ENCODE measurements around the gene CAMK2A.

The CAMK2A gene

DNA sequence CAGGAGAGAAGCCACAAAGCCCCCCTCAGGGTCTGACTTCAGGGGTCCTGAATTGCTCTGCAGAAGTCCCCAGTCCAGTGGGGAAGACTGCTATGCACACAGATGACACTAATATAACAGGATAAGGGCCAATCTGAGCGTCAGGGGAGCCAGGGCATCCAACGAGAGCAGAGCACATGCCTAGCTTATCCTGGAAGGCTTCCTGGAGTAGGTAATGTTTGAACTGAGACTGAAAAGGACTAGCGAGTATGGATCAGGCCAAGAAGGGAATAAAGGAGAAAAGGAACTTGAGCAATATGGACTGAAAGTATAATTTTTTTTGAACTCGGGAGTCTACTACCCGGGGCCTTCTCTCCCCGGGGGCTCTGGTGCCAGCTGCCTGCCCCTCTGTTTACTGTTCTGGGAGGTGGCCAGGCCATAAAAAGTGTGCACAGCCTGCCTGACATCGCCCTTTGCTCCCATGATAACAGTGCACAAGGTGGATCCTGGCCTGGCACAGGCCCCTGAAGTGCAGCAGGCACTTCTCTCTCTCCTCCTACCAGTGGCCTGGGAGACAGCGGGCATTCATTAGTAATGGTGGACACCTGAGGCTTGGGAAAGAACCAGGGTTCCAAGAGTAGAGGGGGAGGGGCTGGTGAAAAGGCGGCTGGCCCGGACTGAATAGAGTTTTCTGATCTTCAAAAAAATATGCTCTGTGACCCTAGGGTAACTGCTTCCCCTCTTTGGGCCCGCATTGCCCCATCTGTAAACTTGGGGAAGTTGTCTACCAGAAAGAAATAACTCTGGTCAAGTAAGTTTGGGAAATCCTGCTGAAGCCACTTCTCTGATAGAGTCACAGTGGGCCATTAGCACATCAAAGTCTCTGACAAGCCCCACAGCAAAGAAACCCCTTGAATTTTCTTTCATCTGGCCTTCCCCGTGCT is 104.3 kb downstream of the CAMK2A start:
- no peak for DNase-seq (ENCODE audit: low spot score)

DNA sequence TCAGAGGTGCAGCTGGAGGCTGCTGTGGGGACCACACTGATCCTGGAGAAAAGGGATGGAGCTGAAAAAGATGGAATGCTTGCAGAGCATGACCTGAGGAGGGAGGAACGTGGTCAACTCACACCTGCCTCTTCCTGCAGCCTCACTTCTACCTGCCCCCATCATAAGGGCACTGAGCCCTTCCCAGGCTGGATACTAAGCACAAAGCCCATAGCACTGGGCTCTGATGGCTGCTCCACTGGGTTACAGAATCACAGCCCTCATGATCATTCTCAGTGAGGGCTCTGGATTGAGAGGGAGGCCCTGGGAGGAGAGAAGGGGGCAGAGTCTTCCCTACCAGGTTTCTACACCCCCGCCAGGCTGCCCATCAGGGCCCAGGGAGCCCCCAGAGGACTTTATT is 105.6 kb downstream of the CAMK2A start:
- no peak for DNase-seq (ENCODE audit: low spot score)

DNA sequence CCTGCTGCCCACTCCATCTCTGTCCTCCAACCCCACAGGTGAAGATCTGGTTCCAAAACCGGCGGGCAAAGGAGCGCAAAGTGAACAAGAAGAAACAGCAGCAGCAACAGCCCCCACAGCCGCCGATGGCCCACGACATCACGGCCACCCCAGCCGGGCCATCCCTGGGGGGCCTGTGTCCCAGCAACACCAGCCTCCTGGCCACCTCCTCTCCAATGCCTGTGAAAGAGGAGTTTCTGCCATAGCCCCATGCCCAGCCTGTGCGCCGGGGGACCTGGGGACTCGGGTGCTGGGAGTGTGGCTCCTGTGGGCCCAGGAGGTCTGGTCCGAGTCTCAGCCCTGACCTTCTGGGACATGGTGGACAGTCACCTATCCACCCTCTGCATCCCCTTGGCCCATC is 106.1 kb downstream of the CAMK2A start:
- DNase-seq (ENCODE audit: low spot score), result no peak

DNA sequence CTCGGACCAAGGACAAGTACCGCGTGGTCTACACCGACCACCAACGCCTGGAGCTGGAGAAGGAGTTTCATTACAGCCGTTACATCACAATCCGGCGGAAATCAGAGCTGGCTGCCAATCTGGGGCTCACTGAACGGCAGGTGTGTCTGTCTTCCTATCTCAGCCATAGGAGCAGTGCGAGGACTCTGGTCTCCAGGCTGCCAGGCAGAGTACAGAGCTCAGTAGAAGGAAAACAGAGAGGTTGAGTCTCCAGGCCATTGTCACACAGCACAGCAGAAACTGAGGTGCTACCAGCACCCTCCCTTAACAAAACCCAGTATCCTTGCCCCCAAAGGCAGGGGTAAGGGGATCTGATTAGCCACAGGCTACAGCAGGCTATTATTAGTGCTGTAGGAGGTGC is 106.8 kb downstream of the CAMK2A start:
- no peak for DNase-seq (ENCODE audit: low spot score)

DNA sequence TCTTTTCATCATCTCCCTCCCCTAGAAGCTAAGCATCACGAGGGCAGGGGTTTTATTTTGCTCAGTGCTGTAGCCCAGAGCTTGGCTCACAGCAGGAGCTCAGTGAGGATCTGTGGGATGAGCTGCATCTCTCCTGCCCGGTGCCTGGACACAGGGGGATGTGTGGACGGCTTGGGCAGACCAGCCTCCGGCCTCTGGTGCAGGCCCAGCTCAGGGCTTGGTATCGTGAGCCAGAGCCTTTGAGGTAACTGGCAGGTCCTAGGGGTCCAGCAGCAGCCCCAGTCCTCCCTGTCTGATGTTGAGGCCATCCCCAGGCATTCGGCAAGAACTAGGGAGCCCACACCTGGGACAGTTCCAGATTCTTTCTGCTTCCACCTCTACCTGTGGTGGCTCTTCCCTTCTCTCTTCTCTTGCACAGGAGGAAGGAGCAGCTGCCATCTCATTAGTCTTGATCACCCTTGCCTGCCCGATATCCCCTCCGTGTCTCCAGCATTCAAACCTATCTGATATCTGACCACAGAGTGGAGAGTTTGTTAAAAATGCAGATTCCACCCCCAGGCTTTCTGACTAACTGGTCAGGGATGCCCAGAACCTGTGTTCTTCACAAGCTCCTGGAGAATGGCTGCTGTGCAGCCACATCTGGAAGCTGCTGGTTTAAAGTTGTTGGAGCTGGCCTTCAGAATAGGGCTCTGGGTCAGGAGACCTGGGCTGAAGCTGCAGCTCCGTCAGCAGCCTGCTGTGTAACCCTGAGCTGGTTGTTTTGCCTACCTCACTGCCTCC is 107.6 kb downstream of the CAMK2A start:
- DNase-seq (ENCODE audit: low spot score), result no peak

DNA sequence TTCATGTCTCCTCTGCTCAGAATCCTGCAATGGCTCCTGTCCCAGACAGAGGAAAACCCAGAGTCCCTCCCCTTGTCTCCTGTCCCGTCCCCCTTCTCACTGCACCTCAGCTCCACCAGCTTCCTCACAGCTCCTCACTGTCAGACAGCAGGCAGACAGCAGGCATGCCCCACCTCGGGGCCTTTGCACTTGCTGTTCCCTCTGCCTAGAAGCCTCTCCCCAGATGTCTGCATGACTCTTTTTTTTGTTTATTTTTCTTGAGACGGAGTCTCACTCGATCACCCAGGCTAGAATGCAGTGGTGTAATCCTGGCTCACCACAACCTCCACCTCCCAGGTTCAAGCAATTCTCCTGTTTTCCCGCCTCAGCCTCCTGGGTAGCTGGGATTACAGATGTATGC is 108.5 kb downstream of the CAMK2A start:
- DNase-seq (ENCODE audit: low spot score), result no peak

DNA sequence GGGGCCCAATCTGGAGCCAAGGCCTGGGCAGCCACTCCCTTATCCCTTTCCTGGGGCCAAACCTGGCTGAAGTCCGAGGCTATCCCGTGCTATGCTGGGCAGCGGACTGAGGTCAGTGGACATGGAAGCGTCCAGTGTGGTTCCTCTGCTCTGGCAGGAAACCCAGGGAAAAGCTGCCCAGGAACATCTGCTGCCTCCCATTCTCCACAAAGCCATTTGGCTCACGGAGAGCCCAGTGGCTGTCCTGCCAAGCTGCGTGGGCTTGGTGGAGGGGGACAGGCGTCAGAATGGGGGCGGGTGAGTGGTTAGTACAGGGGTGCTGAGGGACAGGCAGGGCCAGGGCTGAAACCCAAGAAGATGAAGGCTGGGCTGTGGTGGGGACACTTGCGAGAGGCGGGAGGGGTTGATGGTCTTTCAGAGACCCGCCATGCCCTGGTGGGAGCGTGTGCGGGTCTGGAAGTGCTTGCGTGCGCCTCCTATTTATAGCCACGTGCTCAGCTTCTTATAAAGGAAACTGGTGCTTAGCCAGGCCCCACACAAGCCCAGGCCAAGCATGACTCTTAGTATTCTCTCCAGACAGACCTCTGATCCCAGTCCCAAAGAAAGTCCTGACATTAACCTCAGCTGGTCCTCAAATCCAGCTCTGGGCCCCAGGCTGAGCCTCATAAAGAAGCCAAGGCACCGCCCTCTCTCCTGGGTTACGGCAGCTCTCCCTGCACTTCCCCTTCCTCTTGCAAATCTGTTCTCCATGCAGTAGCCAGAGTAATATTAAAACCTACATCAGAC is 109.1 kb downstream of the CAMK2A start:
- no peak for DNase-seq (ENCODE audit: low spot score)

DNA sequence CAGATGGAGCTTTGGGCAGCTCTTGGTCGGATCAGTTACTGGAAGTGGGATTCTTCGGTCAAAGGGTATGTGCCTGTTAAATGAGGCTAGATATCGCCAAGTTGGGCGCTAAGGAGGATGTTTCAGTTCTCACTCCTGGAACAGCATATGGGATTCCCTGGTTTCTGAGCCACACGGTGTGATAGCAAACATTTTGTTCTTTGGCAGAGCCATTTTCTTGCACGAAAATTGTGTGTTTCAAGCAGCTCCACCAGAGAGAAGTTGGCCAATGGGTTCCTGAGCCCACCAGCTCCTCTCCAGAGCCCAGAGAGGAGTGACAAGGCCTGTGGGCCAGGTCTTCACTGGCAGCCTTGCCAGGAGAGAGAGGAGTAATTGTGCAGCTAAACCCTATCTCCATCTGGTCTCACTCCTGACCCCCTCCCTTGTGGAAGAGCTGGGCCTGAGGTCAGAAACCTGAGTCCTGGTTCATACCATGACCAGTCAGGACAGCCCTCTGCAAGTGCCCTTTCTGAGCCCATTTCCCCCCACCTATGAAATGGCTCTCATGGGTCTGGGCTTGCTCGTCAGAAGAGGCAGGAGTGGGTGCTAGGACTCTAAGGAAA is 110.5 kb downstream of the CAMK2A start:
- DNase-seq (ENCODE audit: low spot score), result no peak

DNA sequence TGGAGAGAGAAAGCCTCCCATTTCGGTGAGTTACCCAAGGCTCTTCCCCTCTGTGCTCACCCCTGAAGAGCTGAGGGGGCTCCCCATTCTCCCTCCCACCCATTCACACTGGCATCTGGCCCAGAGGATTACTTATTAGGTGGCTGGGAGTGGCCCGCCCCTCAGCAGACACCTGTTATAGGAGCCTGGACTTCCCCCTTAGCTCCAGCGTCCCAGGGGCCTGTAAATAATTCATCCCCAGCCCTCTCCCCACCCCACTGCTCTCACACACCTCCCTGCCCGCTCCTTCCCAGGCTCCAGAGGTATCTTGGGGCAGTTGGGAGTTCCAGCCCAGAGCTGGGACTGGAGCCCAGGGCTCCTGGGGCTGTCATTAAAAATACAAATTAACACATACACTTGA is 111.3 kb downstream of the CAMK2A start:
- no peak for DNase-seq (ENCODE audit: low spot score)

DNA sequence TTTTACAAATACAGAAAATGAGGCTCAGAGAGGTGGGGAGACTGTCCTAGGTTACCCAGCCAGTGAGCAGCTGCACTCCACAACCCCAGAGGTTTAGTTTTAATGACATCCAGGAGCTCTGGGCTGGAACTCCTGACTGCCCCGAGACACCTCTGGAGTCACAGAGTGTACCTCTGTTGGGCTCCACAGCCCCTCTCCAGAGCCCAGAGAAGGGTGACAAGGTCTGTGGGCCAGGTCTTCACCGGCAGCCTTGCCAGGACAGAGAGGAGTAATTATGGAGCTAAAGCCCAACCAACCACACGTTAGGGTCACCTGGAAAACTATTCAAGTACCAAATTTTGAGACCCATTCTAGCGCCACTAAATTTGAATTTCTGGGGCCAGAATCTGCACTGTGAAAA is 111.9 kb downstream of the CAMK2A start:
- DNase-seq (ENCODE audit: low spot score), result no peak

DNA sequence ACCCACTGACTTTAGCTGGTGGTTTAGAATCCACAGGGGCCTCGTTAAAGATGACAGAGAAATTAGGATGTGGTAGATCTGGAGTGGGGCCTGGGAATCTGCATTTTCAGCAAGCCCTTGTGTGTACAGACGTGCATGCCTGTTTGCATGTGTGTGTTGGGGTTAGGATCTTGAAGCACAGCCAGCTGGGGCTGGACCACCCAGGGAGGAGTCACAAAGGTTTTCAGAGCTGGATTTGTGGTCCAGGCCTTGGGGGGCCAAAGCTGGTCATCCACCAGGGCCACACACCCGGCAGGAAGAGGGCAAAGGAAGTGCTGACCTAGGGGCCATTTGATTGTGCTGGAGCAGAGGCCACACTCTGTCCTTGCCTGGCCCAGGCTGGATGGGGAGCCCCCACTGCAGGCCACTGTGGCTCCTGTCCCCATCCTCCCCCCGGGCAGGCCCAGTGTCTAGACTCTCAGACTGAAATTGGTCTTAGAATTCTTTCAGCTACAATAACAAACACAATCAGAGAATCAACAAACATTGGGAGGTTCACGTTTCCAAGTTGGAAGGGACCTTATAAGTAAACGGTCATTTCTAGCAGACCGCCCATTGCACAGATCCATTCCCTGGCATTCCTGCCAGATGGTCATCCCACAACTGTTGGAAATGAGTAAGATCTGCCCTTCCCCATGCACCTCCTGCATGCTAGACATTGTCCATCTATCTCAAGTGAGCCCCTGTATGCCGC is 112.7 kb downstream of the CAMK2A start:
- no peak for DNase-seq (ENCODE audit: low spot score)

DNA sequence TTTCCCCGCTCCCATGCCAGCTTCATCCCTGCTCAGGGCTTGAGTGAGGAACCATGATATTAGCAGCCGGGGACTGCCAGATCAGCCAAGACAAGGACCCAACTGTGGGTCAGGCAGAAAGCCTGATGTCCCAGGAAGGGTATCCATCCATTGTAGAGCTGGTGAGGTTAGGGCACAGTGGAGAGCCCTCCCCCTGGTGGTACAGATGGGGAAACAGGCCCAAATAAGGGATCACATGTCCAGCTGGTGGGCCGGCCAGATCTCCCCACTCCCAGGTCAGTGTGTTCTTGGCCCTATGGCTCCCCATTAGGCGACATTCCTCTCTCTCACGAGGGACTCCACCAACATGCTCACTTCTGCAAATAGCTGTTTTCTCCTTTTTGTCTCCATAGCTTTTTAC is 114.0 kb downstream of the CAMK2A start:
- no peak for DNase-seq (ENCODE audit: low spot score)

DNA sequence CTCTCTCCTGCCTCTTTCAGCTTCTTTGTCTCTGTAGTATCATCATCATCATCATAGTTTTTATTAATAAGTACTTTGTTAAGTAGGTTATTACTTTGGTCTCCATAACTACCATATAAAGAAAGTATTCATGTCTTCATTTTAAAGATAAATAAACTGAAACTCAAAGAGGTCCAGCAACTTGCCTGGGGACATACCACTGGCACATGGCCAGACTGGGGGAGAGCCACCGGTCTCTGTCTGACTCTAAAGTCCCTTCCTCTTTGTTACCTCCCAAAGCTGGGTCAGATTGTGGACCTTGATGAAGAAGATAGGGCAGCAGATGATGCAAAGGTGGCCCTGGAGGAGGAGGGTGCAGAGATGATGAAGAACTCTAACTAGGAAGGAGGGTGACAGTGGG is 114.5 kb downstream of the CAMK2A start:
- no peak for DNase-seq (ENCODE audit: low spot score)

DNA sequence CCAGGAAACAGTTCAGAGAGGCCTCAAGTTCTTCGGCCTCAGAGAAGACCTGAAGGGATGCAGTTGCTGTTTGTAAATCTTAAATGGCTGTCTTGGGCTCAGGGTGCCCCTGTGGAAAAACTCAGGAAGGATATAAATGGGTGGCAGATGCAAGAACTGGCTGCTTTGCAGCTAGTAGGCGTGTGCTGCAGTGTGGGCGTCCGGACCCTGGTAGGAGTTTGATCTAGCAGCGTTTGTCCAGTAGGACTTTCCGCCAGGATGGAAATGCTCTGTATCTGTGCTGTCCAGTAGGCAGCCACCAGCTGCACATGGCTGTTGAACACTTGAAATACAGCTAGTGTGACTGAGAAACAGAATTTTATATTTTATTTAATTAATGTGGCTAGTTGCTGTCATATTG is 115.3 kb downstream of the CAMK2A start:
- no peak for DNase-seq (ENCODE audit: low spot score)

DNA sequence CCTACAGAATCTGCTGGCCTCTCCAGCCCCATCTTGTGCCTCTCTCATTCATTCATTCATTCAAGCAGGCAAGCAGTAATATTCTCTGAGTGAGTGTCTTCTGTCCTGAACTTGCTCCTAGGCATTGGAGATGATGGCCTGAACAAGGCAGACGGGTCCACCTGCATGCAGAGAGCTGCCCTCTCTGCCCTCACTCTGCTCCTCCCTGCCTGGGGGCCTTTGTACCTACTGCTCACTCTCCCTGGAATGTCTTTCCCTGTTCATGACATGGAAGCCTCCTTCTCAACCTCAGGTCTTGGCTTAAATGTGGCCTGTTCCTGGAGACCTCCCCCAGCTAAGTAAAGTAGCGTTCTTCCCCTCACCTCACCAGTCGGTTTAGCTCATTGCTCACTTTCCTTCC is 116.4 kb downstream of the CAMK2A start:
- DNase-seq (ENCODE audit: low spot score), result no peak

DNA sequence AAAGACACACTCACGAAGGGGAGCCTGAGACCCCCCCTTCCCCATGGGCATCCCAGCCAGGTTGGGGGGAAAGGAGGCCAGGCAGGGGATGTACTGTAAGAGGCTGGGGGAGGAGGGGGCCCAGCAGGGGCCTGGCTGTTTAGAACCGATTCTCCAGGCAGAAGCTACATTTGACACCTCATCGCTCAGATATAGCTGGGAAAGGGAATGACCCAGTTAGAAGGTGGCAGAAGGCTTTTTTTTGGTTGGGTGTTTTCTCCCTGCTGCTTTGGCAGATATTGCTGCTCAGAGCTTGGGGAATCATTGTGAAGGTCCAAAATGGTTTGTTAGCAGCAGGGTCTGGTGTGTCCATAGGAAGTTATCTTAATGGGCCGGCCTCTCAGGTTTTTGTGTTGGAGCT is 117.0 kb downstream of the CAMK2A start:
- no peak for DNase-seq (ENCODE audit: low spot score)

DNA sequence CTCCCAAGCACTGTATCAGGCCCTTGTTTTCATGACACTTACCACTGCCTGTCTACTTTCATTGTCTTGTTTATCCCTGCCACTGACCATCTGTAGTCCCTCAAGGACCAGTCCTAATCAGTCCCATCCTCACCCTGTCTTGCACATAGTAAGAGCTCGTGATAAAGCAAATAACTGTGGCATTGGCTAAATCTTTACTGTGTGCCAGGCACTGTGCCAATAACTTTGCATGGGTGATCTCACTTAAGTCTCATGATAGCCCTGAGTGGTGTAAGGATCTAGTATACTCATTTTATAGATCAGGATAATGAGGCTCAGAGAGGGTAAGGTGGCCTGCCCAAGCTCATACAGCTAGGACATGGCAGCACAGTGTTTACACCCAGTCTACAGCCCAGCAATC is 117.4 kb downstream of the CAMK2A start:
- no peak for DNase-seq (ENCODE audit: low spot score)

Data from hematopoietic multipotent progenitor cell treated with erythropoietin and hydrocortisone succinate and interleukin-3 and kit ligand, for 15 days (in vitro differentiated cells).